GM23338 (cell line): ENCODE measurements around the gene COIL. TPM values are rescaled to one million over a fixed set of nuclear protein-coding genes. Genes with fewer than 3 reads are reported as not detected.
A peak's percentile ranks its signal among the peaks of the same experiment; 100 is the strongest.

Experiments
- ATAC-seq: fragments of 200-7000 bp; cut with Tn5 transposase; 3 replicates; pipeline ENCODE4 v1.9.1; 2020
- DNase-seq: peaks from one replicate; pipeline ENCODE4 v3.0.0-alpha.2; 2015; ENCODE audit warnings: low spot score
- H2AFZ ChIP-seq: fragments of 200-600 bp; sonication (generic); 2 replicates; pipeline ENCODE4 v1.8.0; 2016; ENCODE audit warnings: antibody characterized with exemption, mild to moderate bottlenecking, moderate library complexity
- H3F3A ChIP-seq: fragments of 200-600 bp; sonication (generic); replicated peaks from 2 replicates; pipeline ENCODE4 v1.8.0; 2017; ENCODE audit warnings: antibody characterized with exemption, mixed run types, low read depth
- H3K27ac ChIP-seq: fragments of 200-600 bp; sonication (generic); 2 replicates; pipeline ENCODE4 v1.6.1; 2016; ENCODE audit warnings: low read depth
- H3K27me3 ChIP-seq: fragments of 200-600 bp; sonication (generic); 2 replicates; pipeline ENCODE4 v1.8.0; 2016; ENCODE audit warnings: mild to moderate bottlenecking, mixed run types, moderate library complexity; ENCODE audit not compliant: insufficient read depth
- H3K36me3 ChIP-seq: fragments of 200-600 bp; sonication (generic); 2 replicates; pipeline ENCODE4 v1.8.0; 2016; ENCODE audit warnings: mild to moderate bottlenecking; ENCODE audit not compliant: insufficient read depth
- H3K4me1 ChIP-seq: fragments of 200-600 bp; sonication (generic); 2 replicates; pipeline ENCODE4 v1.8.0; 2016; ENCODE audit warnings: mild to moderate bottlenecking, moderate library complexity; ENCODE audit not compliant: insufficient read depth
- H3K4me2 ChIP-seq: fragments of 200-600 bp; sonication (generic); 2 replicates; pipeline ENCODE4 v1.7.1; 2017; ENCODE audit warnings: mixed run types
- H3K4me3 ChIP-seq: fragments of 200-600 bp; sonication (generic); 2 replicates; pipeline ENCODE4 v1.6.1; 2016; ENCODE audit warnings: mixed run types
- H3K79me2 ChIP-seq: fragments of 200-600 bp; sonication (generic); replicated peaks from 2 replicates; pipeline ENCODE4 v1.8.0; 2017; ENCODE audit warnings: mild to moderate bottlenecking; ENCODE audit not compliant: insufficient read depth
- H3K9me2 ChIP-seq: fragments of 200-600 bp; sonication (generic); 2 replicates; pipeline ENCODE4 v1.8.0; 2017; ENCODE audit not compliant: insufficient read depth
- H4K20me1 ChIP-seq: fragments of 200-600 bp; sonication (generic); replicated peaks from 2 replicates; pipeline ENCODE4 v1.8.0; 2017; ENCODE audit warnings: mild to moderate bottlenecking; ENCODE audit not compliant: insufficient read depth
- H3K27ac Mint-ChIP-seq: 2 replicates; pipeline ENCODE4 v1.8.0; 2020; ENCODE audit warnings: inconsistent platforms, mild to moderate bottlenecking, moderate library complexity, mixed read lengths
- H3K27me3 Mint-ChIP-seq: 3 replicates; pipeline ENCODE4 v1.8.0; 2022; ENCODE audit warnings: low read depth, mild to moderate bottlenecking, moderate library complexity, mixed read lengths, inconsistent platforms; ENCODE audit not compliant: insufficient read depth, poor library complexity
- H3K36me3 Mint-ChIP-seq: 3 replicates; pipeline ENCODE4 v1.8.0; 2021; ENCODE audit warnings: low read depth, mild to moderate bottlenecking, inconsistent platforms, moderate library complexity, mixed read lengths
- H3K4me1 Mint-ChIP-seq: 3 replicates; pipeline ENCODE4 v1.8.0; 2020; ENCODE audit warnings: mild to moderate bottlenecking, inconsistent platforms, mixed read lengths
- H3K4me3 Mint-ChIP-seq: 3 replicates; pipeline ENCODE4 v1.8.0; 2021; ENCODE audit warnings: moderate library complexity, mild to moderate bottlenecking, inconsistent platforms, mixed read lengths
- H3K9me3 Mint-ChIP-seq: 3 replicates; pipeline ENCODE4 v1.8.0; 2020; ENCODE audit warnings: moderate library complexity, mild to moderate bottlenecking, inconsistent platforms, mixed read lengths
- CREB1 ChIP-seq: fragments of 250-450 bp; sonication (Bioruptor Pico); IDR thresholded peaks from 2 replicates; pipeline ENCODE4 v1.5.0; 2020; ENCODE audit warnings: low read depth, mild to moderate bottlenecking, moderate library complexity
- CTCF ChIP-seq, 2 experiments: fragments of 200-600 bp in 1 of 2; sonication (generic) in 1 of 2; conservative IDR thresholded peaks; 2 replicates each; pipeline versions ENCODE4 v1.5.1 to v1.6.1; 2016 to 2017; ENCODE audit warnings: antibody characterized with exemption in 2 of 2, low read depth in 2 of 2, mild to moderate bottlenecking in 2 of 2, moderate library complexity in 1 of 2
- ETS1 ChIP-seq: IDR thresholded peaks from 2 replicates; pipeline ENCODE4 v1.6.1; 2016; ENCODE audit warnings: antibody characterized with exemption
- EZH2 ChIP-seq: fragments of 200-600 bp; sonication (generic); IDR thresholded peaks from one replicate; pipeline ENCODE4 v1.8.0; 2017; ENCODE audit warnings: antibody characterized with exemption, mild to moderate bottlenecking, low read depth; ENCODE audit not compliant: unreplicated experiment
- JUNB ChIP-seq: IDR thresholded peaks from one replicate; pipeline ENCODE4 v1.6.1; 2016; ENCODE audit warnings: antibody characterized with exemption; ENCODE audit not compliant: unreplicated experiment
- NANOG ChIP-seq: IDR thresholded peaks from 2 replicates; pipeline ENCODE4 v1.6.1; 2016; ENCODE audit warnings: antibody characterized with exemption, borderline replicate concordance
- REST ChIP-seq: IDR thresholded peaks from one replicate; pipeline ENCODE4 v1.6.1; 2018; ENCODE audit warnings: antibody characterized with exemption; ENCODE audit not compliant: unreplicated experiment
- STAT1 ChIP-seq: IDR thresholded peaks from one replicate; pipeline ENCODE4 v1.6.1; 2016; ENCODE audit warnings: antibody characterized with exemption; ENCODE audit not compliant: unreplicated experiment
- ZNF114 ChIP-seq: fragments of 250-450 bp; sonication (Bioruptor Pico); IDR thresholded peaks from 2 replicates; pipeline ENCODE4 v1.5.0; 2020; ENCODE audit warnings: mild to moderate bottlenecking, moderate library complexity
- polyA plus RNA-seq: library from polyadenylated mRNA; unstranded; fragments of >200 nt; fragmentation: Nextera tagmentation; extraction: Ambion mirVana; gene quantifications from 2 replicates; pipeline ENCODE4 v1.2.1, GENCODE V29; 2016
- total RNA-seq: library from RNA; depleted of rRNA; stranded (reverse); fragments of >200 nt; shearing (Covaris generic); gene quantifications from 2 replicates; pipeline ENCODE4 v1.2.3, GENCODE V29; 2014

The COIL gene
- total and polyA plus RNA-seq, 2 experiments from 2014 or later: 18.5 to 32.2 TPM

GRCh38 chr17:56896217-56896967 is 64.5 kb downstream of the COIL start:
- H3K36me3 ChIP-seq: peaks cover 3% of the 10 kb centered on the region
- DNase-seq (peak; percentile 40), ATAC-seq (no peak)
- Mint-ChIP-seq H3K27ac (no peak overlapping the region), H3K27me3 (no peaks in the 10 kb centered on the region), H3K4me3 (no peak overlapping the region), H3K36me3 (peaks cover 51% of the 10 kb centered on the region), H3K4me1 (peaks cover 24% of the 10 kb centered on the region), H3K9me3 (no peaks in the 10 kb centered on the region)
- no peak overlapping the region for H2AFZ ChIP-seq
- H4K20me1 ChIP-seq: no peaks in the 10 kb centered on the region
- no peaks in the 10 kb centered on the region for H3K9me2 ChIP-seq
- H3K27ac ChIP-seq: no peak overlapping the region; the same call in 1 of the 2 replicates
- no peak overlapping the region for H3K4me3 ChIP-seq
- H3K27me3 ChIP-seq: no peaks in the 10 kb centered on the region
- no peak overlapping the region for H3K4me2 ChIP-seq
- H3F3A ChIP-seq: no peaks in the 10 kb centered on the region
- H3K79me2 ChIP-seq: no peaks in the 10 kb centered on the region
- H3K4me1 ChIP-seq: peaks cover 6% of the 10 kb centered on the region; the same call in 1 of the 2 replicates
- no peak for TF ChIP-seq ZNF114
- no peak for TF ChIP-seq CTCF (conservative IDR thresholded peaks at IDR 0.05; ENCODE audit: low read depth in 2 of 2)
- TF ChIP-seq STAT1: no peak

- Histone ChIP-seq H2AFZ (no peak overlapping the region), H3K36me3 (peaks cover 4% of the 10 kb centered on the region; the same call in 1 of the 2 replicates), H4K20me1 (no peaks in the 10 kb centered on the region), H3K4me2 (no peak overlapping the region), H3K27me3 (no peaks in the 10 kb centered on the region), H3K4me1 (peaks cover 8% of the 10 kb centered on the region), H3K9me2 (no peaks in the 10 kb centered on the region), H3K79me2 (no peaks in the 10 kb centered on the region), H3K27ac (no peak overlapping the region), H3F3A (no peaks in the 10 kb centered on the region), H3K4me3 (no peak overlapping the region)
- DNase-seq (no peak), ATAC-seq (no peak)
- H3K27me3 Mint-ChIP-seq: no peaks in the 10 kb centered on the region
- H3K4me3 Mint-ChIP-seq: no peak overlapping the region
- H3K4me1 Mint-ChIP-seq: peaks cover 22% of the 10 kb centered on the region
- peaks cover 50% of the 10 kb centered on the region for H3K36me3 Mint-ChIP-seq
- H3K9me3 Mint-ChIP-seq: no peaks in the 10 kb centered on the region
- 0 out of 2 replicates have a peak overlapping the region, but pooled peaks have one; percentile 31 for H3K27ac Mint-ChIP-seq
- TF ChIP-seq ZNF114 (no peak), ETS1 (no peak), NANOG (no peak), JUNB (no peak), CREB1 (CRISPR knock-in tag) (no peak), REST (no peak), EZH2 (no peak), CTCF (conservative IDR thresholded peaks at IDR 0.05; ENCODE audit: low read depth in 2 of 2) (no peak)
Measured at GRCh38 chr17:56894859-56895455, 65.9 kb downstream of the COIL start.
